Hematopoietic multipotent progenitor cell (in vitro differentiated cells): Measurements from ENCODE around the gene CBY2. TPM values are rescaled to one million over a fixed set of nuclear protein-coding genes. Genes with fewer than 3 reads are reported as not detected.

ENCODE experiments used
- DNase-seq, 3 donors: peaks; one replicate each; pipeline ENCODE4 v3.0.0-alpha.2; 2011 to 2015; ENCODE audit warnings: low read depth in 2 of 3, low spot score in 2 of 3
- total RNA-seq: library from RNA; depleted of rRNA; stranded (reverse); fragments of >200 nt; gene quantifications from one replicate; pipeline ENCODE4 v1.2.3, GENCODE V29; 2012

The CBY2 gene
- total RNA-seq, 1 donor = not detected

DNA sequence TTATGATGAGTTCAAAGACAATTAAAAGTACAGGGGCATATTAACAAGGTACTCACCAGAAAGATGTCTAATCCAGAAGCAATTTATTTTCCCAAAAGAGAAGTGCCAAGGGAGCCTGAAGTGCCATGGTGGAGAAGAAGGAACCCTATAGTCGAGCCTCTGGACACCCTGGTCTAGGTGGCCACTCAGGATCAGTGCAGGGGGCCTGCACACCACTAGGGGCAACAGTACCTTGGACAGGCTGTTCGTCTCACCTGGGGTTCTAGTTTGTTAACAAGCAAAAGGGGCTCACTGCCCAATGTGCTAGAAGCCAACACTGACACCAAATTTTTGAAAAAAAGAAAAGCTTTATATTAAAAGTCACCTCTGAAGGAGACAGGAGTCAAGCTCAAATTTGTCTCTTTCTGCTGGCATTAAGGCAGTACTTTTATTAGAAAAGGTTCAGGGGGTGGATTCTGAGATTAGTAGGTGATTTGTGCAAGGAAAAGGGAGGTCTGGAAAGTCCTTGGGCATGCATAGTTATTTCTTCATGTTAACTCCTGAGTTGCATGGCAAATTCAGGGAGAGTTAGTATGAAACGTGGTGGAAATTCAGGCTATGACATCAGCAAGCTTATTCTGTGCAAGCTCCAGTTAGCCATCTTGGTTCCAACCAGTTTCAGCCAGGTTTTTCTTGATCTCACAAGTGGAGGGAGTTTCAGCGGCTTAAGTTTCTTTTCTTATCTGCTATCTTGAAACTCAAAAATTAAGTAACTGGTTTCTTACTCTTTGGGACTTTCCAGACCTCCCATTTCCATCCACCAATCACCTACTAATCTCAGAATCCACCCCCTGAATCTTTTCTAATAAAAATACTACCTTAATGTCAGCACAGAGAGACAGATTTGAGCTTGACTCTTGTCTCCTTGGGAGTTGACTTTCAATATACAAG is 884 bp upstream of the CBY2 start:
- no peak for DNase-seq

DNA sequence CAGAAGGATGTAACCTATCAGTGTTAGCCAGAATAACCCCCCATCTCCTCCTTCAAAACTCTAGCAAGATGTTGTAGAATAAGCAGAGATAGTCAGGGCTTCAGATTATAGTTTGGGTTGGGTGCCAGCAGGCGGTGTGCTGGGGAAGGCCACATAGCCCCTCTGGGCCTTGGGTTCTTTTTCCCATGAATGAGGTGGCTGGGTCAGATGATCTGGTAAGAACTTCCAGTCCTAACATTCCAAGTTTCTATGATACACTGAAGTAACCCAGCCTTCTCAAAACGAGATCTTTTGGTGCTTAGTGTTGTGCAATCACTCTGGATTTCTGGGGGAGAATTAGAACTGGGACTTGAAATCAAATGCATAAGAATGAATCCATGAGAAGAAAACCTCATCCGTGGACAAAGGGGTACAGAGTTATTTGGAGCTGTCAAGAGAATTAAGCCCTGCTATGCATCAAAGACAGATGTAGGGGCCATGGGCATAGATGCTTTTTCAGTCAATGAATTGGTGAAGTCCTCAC is 810 bp downstream of the CBY2 start:
- no peak for DNase-seq

DNA sequence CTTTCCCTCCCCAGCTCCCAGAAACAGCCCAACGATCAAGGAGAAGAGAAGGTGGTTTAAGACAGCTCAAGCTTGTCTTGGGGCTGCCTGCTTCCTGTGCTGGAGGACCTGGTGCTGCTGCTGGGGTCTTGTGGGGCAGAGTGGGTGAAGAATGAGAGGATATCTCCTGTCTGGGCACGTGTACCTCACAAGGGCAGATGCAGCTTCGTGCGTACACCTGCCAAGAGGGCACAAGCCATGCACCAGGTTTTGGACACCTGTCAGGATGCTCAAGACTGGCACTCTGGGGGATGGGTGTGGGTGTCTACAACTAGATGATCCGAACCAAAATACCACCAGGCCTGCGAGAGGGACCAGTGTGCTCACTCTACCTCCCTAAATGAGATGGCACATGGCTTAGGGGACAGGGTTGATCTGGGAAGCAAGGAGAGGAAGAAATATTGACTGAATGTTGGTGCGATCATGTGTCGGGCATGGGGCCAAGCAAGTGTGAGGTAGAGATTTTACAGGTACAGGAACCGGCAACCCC is 2.2 kb downstream of the CBY2 start:
- DNase-seq = no peak

DNA sequence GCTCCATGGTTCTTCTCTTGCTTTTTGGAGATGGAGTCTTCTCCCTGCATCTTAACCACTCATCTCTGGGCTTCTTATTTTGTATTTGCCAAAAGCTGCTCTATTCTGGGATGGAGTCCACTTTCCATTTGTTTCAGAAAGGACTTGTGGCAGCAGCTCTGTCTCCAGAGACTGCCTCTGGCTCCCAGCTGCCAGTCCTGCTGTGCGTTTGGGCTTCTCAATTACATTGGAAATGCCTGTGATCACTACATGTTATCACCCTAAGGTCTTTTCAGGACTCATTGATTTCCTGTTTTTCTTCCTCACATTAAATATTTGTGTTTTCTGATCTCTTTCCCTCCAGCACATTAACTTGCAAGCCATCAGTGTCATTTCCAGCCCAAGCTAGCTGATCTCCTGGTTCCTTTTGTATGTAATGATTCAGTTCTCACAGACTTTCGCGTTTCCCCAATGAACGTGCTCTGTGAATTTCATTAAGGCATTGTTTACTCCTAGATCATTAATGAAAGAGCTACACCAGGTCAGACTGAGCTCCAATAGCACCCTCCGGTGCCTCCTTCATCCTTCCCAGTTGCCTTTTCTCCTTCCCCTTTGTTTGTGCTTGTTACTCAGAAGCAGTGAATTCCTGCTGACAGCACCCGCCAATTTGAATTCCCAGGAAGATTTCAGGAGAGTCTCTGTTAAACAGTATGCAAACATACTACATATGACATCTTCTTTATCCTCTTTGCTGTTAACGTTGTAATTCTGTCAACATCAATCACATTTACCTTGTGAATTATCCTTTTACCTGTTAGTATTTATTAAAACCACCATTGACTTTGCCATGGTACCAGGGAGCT is 3.0 kb downstream of the CBY2 start:
- DNase-seq = no peak

DNA sequence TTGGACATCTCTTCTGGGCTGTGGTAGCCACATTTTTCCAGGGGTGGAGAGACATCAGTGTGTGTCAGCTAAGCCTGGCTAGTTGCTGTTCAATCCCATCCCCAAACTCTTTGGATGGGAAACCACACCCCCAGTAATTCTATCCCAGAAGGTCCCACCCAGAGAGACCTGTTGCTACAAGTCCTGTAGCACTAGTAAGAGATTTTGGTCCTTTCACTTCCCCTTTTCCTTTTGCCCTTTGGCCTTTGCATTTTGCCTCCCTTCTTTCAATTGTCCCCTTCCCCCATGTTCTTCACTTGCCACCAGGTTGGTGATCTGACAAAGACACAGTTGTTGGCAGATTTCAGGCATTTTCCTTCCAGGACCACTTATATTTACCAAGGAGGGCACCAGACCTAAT is 3.8 kb downstream of the CBY2 start:
- DNase-seq = no peak

DNA sequence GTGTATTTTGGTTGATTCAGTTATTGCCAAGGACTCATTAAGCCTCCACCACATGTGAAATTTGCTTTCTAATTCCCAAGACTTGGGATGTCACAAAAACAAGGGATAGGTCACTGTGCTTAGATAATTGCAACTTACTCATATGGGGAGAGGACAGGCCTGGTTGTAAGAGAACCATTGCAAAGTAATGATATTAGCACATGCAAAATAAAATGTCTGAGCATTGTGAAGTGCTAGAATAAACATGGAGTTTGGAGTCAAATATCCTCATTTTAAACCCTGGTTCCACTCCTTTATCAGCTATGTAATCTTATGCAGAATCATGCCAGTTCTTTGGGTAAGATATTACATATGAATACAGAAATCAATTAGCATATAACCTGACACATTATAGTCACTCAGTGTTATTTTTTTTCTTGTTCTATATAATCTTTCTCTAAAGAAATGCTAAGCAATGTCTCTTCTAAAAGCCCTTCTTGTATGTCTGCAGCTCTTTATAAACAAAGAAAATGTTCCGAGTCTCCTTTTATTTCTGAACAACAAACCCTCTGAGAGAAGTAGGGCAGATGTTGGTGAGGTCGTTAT is 5.5 kb downstream of the CBY2 start:
- DNase-seq = no peak

DNA sequence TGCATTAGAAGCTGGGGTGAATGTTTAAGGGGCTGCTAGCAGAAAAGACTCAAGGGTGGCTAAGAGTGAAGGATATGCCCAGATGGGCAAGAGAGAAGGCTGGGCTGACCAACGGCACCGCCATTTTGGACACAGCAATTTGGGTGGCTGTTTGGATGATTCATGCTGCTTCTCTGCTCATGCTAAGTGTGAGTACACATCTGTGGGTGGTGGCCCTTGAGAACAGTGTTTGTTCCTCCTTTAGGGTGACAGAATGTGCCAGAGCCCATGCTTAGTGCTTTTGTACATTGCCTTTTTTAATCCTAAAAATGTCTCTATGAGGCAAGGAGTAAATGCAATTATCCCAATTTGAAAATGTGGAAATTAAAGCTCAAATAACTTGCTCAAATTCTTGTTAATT is 9.8 kb downstream of the CBY2 start:
- no peak for DNase-seq

DNA sequence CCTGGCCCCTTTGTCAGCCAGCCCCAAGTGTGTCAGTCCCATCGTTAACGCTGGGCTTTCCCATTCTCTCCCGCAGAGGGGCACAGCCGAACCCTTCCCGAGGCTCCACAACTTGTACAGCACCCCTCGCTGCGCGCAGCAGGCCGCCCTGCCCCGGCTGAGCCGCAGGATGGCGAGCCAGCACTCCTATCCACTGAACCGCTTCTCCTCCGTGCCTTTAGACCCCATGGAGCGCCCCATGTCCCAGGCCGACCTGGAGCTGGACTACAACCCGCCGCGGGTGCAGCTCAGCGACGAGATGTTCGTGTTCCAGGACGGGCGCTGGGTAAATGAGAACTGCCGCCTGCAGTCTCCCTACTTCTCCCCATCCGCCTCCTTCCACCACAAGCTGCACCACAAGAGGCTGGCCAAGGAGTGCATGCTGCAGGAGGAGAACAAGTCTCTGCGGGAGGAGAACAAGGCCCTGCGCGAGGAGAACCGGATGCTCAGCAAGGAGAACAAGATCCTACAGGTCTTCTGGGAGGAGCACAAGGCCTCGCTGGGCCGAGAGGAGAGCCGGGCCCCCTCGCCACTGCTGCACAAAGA is 11.1 kb downstream of the CBY2 start:
- DNase-seq = no peak

DNA sequence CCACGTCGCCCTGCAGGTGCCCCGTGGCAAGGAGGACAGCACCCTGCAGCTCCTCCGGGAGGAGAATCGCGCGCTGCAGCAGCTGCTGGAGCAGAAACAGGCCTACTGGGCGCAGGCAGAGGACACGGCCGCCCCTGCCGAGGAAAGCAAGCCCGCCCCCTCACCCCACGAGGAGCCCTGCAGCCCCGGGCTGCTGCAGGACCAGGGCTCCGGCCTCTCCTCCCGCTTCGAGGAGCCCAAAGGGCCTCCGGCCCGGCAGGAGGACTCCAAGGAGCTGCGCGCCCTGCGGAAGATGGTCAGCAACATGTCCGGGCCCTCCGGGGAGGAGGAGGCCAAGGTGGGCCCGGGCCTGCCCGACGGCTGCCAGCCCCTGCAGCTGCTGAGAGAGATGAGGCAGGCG is 11.6 kb downstream of the CBY2 start:
- no peak for DNase-seq

DNA sequence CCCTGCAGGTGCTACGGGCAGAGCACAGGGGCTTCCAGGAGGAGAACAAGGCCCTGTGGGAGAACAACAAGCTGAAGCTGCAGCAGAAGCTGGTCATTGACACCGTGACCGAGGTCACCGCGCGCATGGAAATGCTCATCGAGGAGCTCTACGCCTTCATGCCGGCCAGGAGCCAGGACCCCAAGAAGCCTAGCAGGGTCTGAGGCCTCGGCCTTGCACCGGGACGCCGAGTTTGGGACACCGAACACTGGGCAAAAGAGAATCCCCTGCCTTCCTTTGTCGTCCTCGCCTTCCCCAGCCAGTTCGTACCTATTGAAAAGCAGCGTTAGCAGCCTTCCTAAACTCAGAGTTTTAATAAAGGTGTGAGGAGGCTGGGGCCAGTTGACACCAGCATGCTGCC is 12.1 kb downstream of the CBY2 start:
- DNase-seq = no peak

DNA sequence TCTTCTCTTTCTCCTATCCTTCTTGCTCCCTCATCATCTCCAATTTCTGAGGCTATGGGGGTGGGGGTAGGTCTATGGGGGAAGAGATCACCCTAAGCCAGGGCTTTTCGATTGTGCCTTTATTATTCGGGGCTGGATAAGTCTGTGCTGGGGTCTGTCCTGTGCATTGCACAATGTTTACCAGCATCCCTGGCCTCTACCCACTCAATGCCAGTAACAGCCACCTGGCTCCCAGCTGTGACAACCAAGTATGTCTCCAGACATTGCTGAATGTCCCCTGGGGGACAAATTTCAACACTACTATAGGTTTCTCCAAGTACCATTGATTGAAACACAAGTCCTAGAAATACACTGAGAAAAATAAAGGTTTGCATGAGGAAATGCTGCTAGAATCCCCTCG is 13.2 kb downstream of the CBY2 start:
- no peak for DNase-seq

DNA sequence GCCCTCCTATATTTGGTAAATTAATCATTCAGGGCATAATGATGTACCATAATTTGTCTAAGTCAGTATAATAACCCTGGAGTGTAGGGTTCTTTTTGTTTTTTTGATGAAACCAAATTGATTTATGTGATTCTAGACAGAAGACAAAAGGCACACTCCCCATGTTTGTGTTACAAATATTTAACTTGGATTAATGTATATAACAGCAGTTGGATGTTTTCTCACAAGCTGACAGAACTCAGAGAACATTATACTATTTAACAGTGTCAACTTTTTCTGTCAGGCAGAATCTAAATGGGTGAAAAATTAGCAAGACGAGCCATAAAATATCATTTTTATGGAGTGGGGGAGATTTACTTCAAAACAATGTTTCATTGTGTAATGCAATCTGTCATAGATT is 15.2 kb downstream of the CBY2 start:
- DNase-seq = no peak

DNA sequence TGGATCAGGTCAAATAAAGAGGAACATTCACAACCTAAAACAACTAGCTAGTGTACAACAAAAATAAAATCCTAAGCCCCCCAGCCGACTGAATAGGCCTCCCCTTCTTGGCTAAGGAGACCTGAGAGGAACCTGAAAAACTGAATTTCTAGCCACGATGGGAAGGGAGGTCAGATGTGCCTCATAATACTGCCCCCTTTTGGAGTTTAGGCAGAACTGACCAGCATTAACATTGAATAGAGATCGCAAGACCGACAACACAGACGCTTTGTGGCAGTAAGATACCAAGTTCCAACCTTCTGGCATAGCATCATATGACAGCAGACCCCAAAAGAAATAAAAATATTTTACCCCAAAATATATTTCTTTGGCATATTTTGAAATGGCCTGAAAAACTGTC is 15.9 kb downstream of the CBY2 start:
- peak in 1 of 3 donors; percentile 45 for DNase-seq

DNA sequence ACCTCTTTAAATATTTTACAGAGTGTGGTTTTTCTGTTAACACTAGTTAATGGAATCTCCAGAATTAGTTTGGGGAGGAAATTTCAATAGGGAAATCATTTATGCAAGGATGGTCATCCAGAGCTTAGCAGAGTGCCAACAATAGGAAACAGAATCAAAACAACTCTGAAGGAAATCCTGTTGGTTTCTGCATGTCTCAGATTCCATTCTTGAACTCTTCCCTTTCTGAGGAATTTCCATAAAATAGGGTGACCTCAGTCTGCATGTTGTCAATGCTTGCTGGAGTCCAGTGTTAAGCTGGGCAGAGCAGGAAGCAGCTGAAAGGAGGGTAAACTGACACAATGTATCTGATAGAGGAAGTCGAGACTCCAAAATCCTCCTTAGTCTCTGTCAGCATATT is 16.9 kb downstream of the CBY2 start:
- no peak for DNase-seq

DNA sequence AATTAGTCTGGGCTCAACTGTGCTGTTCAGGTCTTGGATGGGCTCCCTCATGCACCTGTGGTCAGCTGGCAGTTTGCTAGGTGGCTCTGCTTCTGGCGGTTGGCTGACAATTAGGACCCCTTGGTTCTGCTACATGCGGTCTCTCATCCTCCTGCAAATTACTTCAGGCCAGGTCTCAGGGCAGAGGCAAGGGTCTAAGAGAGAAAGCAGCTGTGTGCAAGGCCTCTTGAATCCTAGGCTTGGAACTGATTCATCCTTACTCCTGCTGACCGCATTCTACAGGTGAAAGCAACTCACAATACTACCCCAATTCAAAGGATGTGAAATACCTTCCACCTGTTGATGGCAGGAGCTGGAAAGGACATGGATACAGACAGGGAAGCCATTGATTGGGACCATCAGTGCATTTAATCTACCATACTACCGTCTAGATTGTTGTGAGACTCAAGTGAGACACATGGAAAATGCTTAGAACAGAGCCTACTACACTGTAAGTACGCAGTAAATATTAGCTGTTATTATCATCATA is 19.1 kb downstream of the CBY2 start:
- DNase-seq = no peak

DNA sequence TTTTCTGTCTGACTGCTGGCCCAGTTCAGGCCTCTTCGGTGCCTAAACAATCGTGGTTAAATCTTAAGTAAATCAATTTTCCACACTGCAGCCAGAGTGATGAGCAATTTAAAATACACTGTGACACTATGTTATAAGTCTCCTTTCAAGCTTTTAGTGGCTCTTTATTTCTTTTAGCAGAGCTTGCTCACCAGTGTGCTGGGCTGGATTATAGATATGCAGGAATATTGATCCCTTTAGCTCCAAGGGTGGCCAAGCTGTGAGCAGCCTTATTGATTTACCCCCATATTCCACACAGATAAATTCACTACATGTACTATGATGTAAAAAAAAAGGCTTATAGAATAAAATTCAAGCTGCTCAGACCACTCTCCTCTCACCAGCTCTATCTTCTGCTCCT is 21.7 kb downstream of the CBY2 start:
- no peak for DNase-seq

DNA sequence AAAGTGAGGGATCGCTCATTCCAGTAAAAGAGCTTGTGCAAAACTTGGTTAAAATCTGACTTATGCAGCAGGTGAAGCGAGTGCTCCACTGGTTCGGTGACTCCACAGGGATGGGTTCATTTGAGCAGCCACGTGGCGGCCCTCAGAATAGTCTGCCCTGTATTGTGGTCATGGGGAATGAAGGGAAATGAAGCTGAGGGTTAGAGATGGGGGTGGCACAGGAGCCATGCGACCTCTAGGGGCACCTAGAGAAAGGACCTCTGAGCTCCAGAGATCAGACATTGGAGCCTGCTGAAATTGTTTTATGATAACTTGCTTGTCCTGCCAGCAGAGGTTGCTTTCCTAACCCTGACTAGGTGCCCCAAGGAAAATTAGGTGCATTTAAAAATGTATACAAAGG is 26.6 kb downstream of the CBY2 start:
- peak in 1 of 3 donors; percentile 20 for DNase-seq

DNA sequence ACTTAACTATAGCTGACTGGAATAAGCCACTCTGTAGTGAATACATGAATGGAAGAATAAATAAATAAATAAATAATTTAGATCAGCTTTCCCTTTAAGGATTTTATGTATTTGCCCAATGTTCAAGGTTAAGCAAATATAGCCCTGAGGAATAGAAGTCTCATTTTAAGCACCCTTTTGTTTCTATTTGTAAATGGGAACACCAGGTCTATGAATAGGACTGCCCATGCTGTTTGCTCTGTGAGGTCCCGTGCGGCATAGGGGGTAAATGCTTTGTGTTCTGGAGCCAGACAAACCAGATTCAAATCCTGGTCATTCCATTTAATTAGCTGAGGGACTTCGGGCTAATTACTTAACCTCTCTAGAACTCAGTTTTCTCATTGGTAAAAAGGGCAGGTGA is 29.3 kb downstream of the CBY2 start:
- no peak for DNase-seq

DNA sequence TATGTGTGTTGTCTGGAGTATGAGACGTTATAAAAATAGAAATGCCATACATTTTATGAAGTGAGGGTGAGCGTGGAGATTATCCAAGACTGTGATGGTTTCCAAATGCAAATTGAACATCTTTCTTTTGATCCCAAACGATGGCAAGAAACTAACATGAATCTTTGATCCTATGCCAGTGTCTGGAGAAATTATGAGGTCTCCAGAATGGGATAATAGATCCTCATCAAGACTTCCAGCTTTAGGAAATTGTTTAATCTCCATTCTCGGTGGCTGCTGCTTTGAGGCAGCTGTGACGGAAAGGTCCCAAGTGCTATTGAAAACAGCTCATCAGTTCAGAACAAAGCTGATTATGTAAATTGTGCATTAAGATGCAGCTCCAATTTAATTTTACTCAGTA is 30.8 kb downstream of the CBY2 start:
- DNase-seq = no peak

DNA sequence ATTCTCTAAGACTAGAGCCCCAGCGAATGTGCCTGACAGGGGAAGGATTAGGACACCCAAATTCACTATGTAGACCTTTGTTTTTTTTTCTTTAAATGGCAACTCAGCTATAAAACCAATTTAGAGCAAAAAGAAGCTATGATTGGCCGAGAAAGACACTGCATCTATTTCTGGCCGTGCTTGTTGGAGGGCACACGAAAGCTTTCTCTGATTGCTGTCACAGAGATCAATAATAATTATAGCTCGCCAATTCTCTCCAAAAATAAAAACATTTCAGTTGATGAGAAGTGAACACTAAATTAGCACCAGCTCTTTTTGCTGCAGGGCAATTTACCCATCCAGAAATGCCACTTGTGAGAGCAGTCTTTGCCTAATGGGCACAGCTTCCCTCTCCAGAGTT is 31.2 kb downstream of the CBY2 start:
- DNase-seq = no peak
